ENCODE results near the gene MPZL1.

MPZL1 gene

DNA sequence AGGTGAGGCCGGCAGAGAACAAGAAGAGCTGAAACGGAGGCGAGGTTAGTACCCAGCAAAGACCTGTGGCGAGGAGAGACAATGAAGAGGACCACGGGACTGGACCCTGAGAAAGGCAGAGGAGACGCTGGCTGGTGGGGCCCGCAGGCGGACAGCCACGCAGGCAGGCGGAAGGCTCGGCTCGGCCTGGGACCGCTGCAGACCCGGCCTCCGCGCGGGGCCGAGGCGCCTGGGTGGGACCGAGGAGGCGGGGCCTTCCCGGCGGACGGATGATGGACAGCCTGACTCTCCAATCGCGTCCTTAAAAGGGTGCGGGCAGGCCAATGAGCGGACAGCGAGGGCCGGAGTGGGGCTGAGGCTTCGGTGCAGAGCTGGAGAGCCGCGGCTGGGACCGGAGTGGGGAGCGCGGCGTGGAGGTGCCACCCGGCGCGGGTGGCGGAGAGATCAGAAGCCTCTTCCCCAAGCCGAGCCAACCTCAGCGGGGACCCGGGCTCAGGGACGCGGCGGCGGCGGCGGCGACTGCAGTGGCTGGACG lies at the start of gene MPZL1:
Gene MPZL1 (plus strand): TSS at position 366 of the 535 bp plus-strand sequence. CDS start 170 bp downstream, outside the sequence.
- DNase-seq (ENCODE audit: low spot score), result peak; percentile 99

GRCh38 chr1:167672831-167673230 lies 49.0 kb upstream of the MPZL1 start:
- no peak for DNase-seq (ENCODE audit: low spot score)

DNA sequence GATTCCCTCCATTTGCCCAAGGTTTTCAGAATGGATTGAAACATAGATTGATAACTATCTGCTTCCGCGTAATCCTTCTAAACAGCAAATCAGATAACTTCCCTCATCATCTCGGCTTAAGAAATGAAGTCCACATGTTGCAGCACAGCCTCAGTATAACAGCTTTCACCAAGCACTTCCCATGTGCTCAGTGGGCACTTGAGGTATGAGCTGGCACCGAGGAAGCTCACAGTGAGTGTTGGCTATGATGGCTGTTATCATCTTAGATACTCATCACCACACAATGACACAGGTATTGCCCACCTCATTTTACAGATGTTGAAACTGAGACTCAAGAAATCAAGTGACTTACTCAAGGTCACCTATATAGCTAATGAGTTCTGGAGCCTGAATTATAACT lies 48.5 kb upstream of the MPZL1 start:
- no peak for DNase-seq (ENCODE audit: low spot score)

GRCh38 chr1:167674156-167674555 lies 47.6 kb upstream of the MPZL1 start:
- no peak for DNase-seq (ENCODE audit: low spot score)

GRCh38 chr1:167675440-167675839 lies 46.3 kb upstream of the MPZL1 start:
- DNase-seq (ENCODE audit: low spot score), result no peak

GRCh38 chr1:167676205-167676915 lies 45.4 kb upstream of the MPZL1 start:
- DNase-seq (ENCODE audit: low spot score), result no peak

DNA sequence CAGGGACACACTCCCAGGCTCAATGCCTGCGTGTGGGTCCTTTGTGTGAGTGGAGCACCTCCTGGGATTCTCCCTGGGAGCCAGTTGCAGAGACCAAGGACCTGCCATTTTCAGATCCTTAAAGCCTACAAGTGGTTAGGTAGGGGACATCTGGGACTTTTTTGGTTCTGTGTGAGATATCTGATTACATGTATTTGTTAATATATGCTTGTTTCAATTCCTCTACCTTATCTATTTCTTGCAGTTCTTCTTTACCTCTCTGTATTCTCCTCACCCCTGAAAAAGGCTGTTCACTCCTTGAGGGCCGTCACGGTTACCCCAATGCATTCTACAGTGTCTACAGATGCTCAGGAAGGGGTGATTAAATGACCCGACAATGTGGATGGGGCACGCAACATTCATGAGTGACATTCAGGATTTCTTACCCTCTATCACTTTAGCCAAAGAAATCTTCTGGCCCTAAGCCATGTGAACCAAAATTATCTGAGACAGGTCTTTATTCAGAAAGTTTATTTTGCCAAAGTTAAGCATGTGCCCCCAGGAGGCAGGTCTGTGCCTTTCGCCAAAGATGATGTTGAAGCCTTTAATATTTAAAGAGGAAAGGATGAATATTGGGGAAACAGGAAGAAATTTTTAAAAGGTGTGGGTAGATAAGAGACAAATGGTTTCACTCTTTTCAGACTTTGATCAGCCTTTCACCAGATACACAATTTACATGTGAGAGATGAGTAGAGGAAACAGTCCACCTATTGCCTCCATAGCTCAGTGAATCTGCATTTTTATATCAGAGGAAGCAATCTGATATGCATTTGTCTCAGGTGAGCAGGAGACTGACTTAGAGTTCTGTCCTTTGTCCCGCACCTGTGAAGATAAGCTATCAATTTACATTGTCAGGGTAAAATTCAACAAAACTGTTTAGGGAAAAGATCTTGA lies 44.6 kb upstream of the MPZL1 start:
- DNase-seq (ENCODE audit: low spot score), result no peak

DNA sequence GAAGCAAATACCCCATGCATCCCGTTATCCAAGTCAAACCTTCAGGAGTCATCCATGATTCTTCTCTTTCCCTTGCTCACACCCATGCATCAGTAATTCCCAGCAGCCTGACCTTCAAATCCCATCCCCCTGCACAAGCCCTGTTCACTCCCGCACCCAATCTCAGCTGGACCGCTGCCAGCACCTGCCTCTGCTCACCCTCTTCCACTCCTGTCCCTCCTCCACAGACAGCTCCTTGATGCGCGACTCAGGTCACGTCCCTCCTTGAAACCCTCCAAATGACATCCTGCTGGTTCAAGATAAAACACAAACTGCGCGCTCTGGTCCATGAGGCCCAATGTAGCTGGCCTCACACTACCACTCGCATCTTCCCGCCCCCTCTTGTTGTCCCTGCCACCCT lies 43.4 kb upstream of the MPZL1 start:
- DNase-seq (ENCODE audit: low spot score), result no peak

GRCh38 chr1:167678838-167679237 lies 42.9 kb upstream of the MPZL1 start:
- DNase-seq (ENCODE audit: low spot score), result no peak

DNA sequence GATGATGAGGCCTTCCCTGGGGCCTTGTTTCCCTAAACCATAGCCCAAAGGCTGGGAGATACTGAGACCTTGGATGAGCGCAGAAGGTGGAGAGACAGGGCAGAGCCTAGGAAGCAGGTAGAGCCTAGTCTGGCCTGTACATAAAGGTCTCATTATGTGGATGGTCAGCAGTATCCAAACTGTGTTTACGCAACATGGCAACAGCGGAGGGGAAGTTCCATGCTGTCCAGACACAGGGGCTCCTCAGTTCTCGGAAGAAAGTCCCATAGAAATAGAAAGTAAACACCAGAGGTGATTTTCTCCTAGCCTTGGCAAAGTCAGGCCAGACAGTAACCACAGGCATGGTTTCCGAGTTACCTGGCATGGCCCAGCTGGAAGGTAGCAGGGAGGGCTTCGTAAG lies 42.1 kb upstream of the MPZL1 start:
- DNase-seq (ENCODE audit: low spot score), result no peak

DNA sequence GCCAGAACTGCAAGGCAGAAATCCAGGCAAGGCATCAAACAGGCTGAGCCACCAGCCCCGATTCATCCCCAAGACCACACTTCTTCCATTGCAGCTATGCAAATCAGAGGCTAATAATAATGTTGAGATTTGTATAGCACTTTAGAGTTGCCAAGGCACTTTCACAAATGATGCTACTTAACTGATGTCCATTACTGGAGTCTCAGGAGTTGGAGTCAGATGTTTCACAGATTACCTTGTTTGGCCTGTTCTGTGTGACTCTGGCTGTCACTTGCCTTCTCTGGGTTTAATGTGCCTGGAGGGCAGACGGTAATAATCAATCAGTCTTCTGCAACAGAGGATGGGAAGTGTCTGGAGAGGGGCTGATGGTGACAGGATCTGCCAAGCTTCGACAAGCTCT lies 40.8 kb upstream of the MPZL1 start:
- no peak for DNase-seq (ENCODE audit: low spot score)

DNA sequence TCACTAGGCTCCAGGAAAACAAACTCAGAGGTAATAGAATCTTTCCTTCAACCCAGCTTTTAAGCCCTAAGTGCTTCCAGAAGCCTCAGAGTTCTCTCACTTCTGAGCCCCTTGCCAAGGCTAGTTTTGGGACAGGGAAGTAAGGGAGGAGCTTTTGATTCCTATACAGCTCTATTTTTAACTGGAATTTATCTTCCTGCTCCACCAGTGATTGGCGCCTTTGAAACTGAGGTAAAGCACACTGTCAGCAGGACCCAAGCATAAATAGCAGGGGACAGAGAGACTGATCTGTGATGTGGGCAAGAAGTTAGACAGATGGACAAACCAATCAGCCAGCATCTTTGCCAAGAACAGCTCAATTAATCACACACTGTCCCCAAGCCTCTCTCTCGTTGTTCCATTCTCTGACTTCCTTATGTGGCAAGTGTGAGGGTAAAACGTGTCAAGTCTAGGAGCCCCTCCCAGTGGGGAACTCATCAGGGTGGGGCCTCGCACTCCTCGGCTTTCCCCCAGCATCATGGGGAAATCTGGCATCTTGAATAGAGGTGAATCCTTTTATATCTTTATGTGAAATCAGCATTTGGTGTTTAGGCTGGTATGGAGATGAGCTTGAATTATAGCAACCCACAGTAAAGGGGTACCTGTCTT lies 40.2 kb upstream of the MPZL1 start:
- DNase-seq (ENCODE audit: low spot score), result no peak

- DNase-seq (ENCODE audit: low spot score), result no peak
Observed at GRCh38 chr1:167683226-167683625, 38.6 kb upstream of the MPZL1 start.

GRCh38 chr1:167683641-167684502 lies 37.9 kb upstream of the MPZL1 start:
- no peak for DNase-seq (ENCODE audit: low spot score)

GRCh38 chr1:167685844-167686243 lies 35.9 kb upstream of the MPZL1 start:
- DNase-seq (ENCODE audit: low spot score), result no peak

DNA sequence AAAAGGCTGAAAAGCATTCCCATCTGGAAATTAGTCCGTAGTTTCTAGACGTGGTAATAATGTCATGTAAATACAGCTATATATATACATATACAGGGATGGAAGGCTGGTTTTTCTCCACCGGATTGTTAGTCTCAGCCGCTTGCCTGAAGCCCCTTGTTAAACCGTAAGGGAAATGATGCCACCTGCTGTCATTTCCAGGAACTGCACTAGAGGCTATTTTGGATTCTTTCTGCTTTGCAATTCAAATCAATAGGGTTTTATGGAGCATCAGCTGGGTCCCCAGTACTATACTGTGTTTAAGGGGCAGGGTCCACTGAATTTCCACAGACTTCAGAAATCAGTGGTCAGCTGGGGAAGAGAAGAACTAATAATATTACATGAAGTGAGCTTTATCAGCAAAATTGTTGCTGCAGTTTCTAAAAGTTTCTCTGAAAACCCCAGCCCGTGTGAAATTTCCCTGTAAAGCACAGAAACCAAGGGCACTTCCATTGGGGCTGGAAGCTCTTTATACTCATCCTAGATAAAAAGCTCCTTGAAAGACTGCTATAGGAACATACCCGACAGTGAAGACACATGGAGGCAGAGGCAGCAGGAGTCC lies 33.8 kb upstream of the MPZL1 start:
- DNase-seq (ENCODE audit: low spot score), result peak; percentile 69

- DNase-seq (ENCODE audit: low spot score), result no peak
Observed at GRCh38 chr1:167689567-167689920, 32.2 kb upstream of the MPZL1 start.

- DNase-seq (ENCODE audit: low spot score), result no peak
Observed at GRCh38 chr1:167690053-167690452, 31.7 kb upstream of the MPZL1 start.

- no peak for DNase-seq (ENCODE audit: low spot score)
Observed at GRCh38 chr1:167693425-167694045, 28.2 kb upstream of the MPZL1 start.

GRCh38 chr1:167694691-167695090 lies 27.1 kb upstream of the MPZL1 start:
- DNase-seq (ENCODE audit: low spot score), result no peak

- no peak for DNase-seq (ENCODE audit: low spot score)
Observed at GRCh38 chr1:167695147-167695546, 26.6 kb upstream of the MPZL1 start.
